Measurements from ENCODE around the gene KLK14. TPM values are rescaled to one million over a fixed set of nuclear protein-coding genes. Genes with fewer than 3 reads are reported as not detected.

KLK14 gene
- total RNA-seq, 2 experiments from 2014 or later, result 0.35 to 0.67 TPM

GRCh38 chr19:51043497-51043896 is 39.2 kb downstream of the KLK14 start:
- H3K27ac Mint-ChIP-seq, result peak overlapping the region; percentile 44
- CTCF ChIA-PET, result interaction anchor here (0.8 kb wide), 1 partner anchor 8 kb away, joined by 3 read pairs; the partner anchor contains the start of gene KLK12
- H3K27me3 Mint-ChIP-seq, result peaks cover 8% of the 10 kb centered on the region
- POLR2A ChIA-PET, result no interaction called here
- no peaks in the 10 kb centered on the region for H3K36me3 Mint-ChIP-seq (ENCODE audit: low read depth)
- no peaks in the 10 kb centered on the region for H3K4me1 Mint-ChIP-seq
- DNase-seq, result no peak
- no peaks in the 10 kb centered on the region for H3K9me3 Mint-ChIP-seq
- no peak overlapping the region for H3K4me3 Mint-ChIP-seq

- no peaks in the 10 kb centered on the region for H3K9me3 Mint-ChIP-seq
Observed at GRCh38 chr19:51040151-51040550, 42.5 kb downstream of the KLK14 start.

GRCh38 chr19:51036519-51036918 is 46.2 kb downstream of the KLK14 start:
- no peak for DNase-seq
- H3K36me3 Mint-ChIP-seq (ENCODE audit: low read depth), result no peaks in the 10 kb centered on the region
- ChIA-PET POLR2A (no interaction called here), CTCF (no interaction called here)
- peaks cover 3% of the 10 kb centered on the region for H3K27me3 Mint-ChIP-seq
- H3K27ac Mint-ChIP-seq, result no peak overlapping the region
- H3K4me3 Mint-ChIP-seq, result no peak overlapping the region
- no peaks in the 10 kb centered on the region for H3K4me1 Mint-ChIP-seq
- no peaks in the 10 kb centered on the region for H3K9me3 Mint-ChIP-seq

More at GRCh38 chr19:51040151-51040550, 42.5 kb downstream of the KLK14 start:
- Mint-ChIP-seq H3K4me3 (no peak overlapping the region), H3K27me3 (no peaks in the 10 kb centered on the region), H3K36me3 (ENCODE audit: low read depth) (no peaks in the 10 kb centered on the region), H3K27ac (no peak overlapping the region), H3K4me1 (no peaks in the 10 kb centered on the region)
- ChIA-PET POLR2A (no interaction called here), CTCF (no interaction called here)
- DNase-seq, result no peak

GRCh38 chr19:51034704-51035103 is 48.0 kb downstream of the KLK14 start, which contains the start of gene KLK12:
Gene KLK12, minus strand, starts transcription at chr19:51035002. Its CDS starts 381 bp downstream, at chr19:51034621.
- no peak for DNase-seq
- Mint-ChIP-seq H3K9me3 (no peaks in the 10 kb centered on the region), H3K27ac (no peak within 1 kb of the TSS), H3K4me3 (no peak within 1 kb of the TSS), H3K27me3 (peaks cover 3% of the 10 kb centered on the region), H3K4me1 (no peaks in the 10 kb centered on the region), H3K36me3 (ENCODE audit: low read depth) (no peaks in the 10 kb centered on the region)
- CTCF ChIA-PET, result interaction anchor here (0.6 to 1.3 kb wide), 2 partner anchors 9 to 14 kb away, joined by 3 read pairs; no protein-coding TSS in a partner anchor
- POLR2A ChIA-PET, result no interaction called here

- Mint-ChIP-seq H3K36me3 (ENCODE audit: low read depth) (no peaks in the 10 kb centered on the region), H3K27ac (no peak overlapping the region), H3K9me3 (no peaks in the 10 kb centered on the region), H3K27me3 (peaks cover 3% of the 10 kb centered on the region), H3K4me1 (no peaks in the 10 kb centered on the region), H3K4me3 (no peak overlapping the region)
- ChIA-PET POLR2A (no interaction called here), CTCF (no interaction called here)
- no peak for DNase-seq
Observed at GRCh38 chr19:51031880-51032225, 50.8 kb downstream of the KLK14 start.

GRCh38 chr19:51031220-51031879 is 51.3 kb downstream of the KLK14 start:
- Mint-ChIP-seq H3K27me3 (peaks cover 5% of the 10 kb centered on the region), H3K27ac (no peak overlapping the region), H3K9me3 (no peaks in the 10 kb centered on the region), H3K36me3 (ENCODE audit: low read depth) (no peaks in the 10 kb centered on the region), H3K4me1 (no peaks in the 10 kb centered on the region), H3K4me3 (no peak overlapping the region)
- DNase-seq, result no peak
- ChIA-PET CTCF (no interaction called here), POLR2A (no interaction called here)

GRCh38 chr19:51030631-51031030 is 52.1 kb downstream of the KLK14 start:
- ChIA-PET POLR2A (no interaction called here), CTCF (no interaction called here)
- H3K4me3 Mint-ChIP-seq, result no peak overlapping the region
- H3K27ac Mint-ChIP-seq, result no peak overlapping the region
- DNase-seq, result no peak
- no peaks in the 10 kb centered on the region for H3K4me1 Mint-ChIP-seq
- no peaks in the 10 kb centered on the region for H3K9me3 Mint-ChIP-seq
- peaks cover 5% of the 10 kb centered on the region for H3K27me3 Mint-ChIP-seq
- H3K36me3 Mint-ChIP-seq (ENCODE audit: low read depth), result no peaks in the 10 kb centered on the region

GRCh38 chr19:51029718-51030117 is 53.0 kb downstream of the KLK14 start:
- Mint-ChIP-seq H3K9me3 (no peaks in the 10 kb centered on the region), H3K4me3 (no peak overlapping the region), H3K27ac (no peak overlapping the region), H3K27me3 (peaks cover 4% of the 10 kb centered on the region), H3K4me1 (no peaks in the 10 kb centered on the region), H3K36me3 (ENCODE audit: low read depth) (no peaks in the 10 kb centered on the region)
- no peak for DNase-seq
- CTCF ChIA-PET, result no interaction called here
- POLR2A ChIA-PET, result no interaction called here

Other genes with a start within 250 kb of the KLK14 start
- gene KLK15, start 249.3 kb downstream of the KLK14 start, total RNA-seq, result not detected
- gene KLK3, start 228.0 kb downstream of the KLK14 start, total RNA-seq, result not detected
- not detected for gene KLK2, start 209.4 kb downstream of the KLK14 start, total RNA-seq
- gene KLK4, start 171.5 kb downstream of the KLK14 start, total RNA-seq, result not detected
- not detected for gene KLK5, start 129.8 kb downstream of the KLK14 start, total RNA-seq
- not detected for gene KLK6, start 113.3 kb downstream of the KLK14 start, total RNA-seq
- not detected for gene KLK7, start 99.0 kb downstream of the KLK14 start, total RNA-seq
- gene KLK8, start 81.3 kb downstream of the KLK14 start, total RNA-seq, result not detected
- gene KLK10, start 63.2 kb downstream of the KLK14 start, total RNA-seq, result not detected
- not detected for gene KLK11, start 56.3 kb downstream of the KLK14 start, total RNA-seq
- not detected for gene KLK12, start 47.9 kb downstream of the KLK14 start, total RNA-seq
- gene KLK13, start 17.8 kb downstream of the KLK14 start, total RNA-seq, result not detected
- 1 to 10 TPM; 8.5 to 10.0 TPM for gene CTU1, start 25.5 kb upstream of the KLK14 start, total RNA-seq
- gene SIGLEC9, start 42.0 kb upstream of the KLK14 start, total RNA-seq, result under 1 TPM; 0.20 to 0.27 TPM
- gene SIGLEC7, start 59.4 kb upstream of the KLK14 start, total RNA-seq, result not detected
- 1 to 10 TPM; 3.7 to 3.9 TPM for gene CD33, start 142.2 kb upstream of the KLK14 start, total RNA-seq
- not detected for gene SIGLECL1, start 168.2 kb upstream of the KLK14 start, total RNA-seq
- gene IGLON5, start 228.8 kb upstream of the KLK14 start, total RNA-seq, result not detected

Data from activated CD4-positive, alpha-beta T cell treated with anti-CD3 and anti-CD28 coated beads, Interleukin-2, amount 10 ng/mL, durations not matched to agents 7 days and 5 days (primary cell).